Measurements from ENCODE around the gene TBX20.
"Not testable (repeated sequence)": the region's sequence is repeated elsewhere in the genome, so short reads cannot be mapped to it uniquely, and the experiment has no call there.

TBX20 gene

GRCh38 chr7:35206924-35207323 is 47.0 kb downstream of the TBX20 start:
- DNase-seq, result not testable (repeated sequence)

GRCh38 chr7:35204850-35205249 is 49.0 kb downstream of the TBX20 start:
- not testable (repeated sequence) for DNase-seq

GRCh38 chr7:35204031-35204430 is 49.9 kb downstream of the TBX20 start:
- not testable (repeated sequence) for DNase-seq

GRCh38 chr7:35202353-35202752 is 51.5 kb downstream of the TBX20 start:
- DNase-seq, result not testable (repeated sequence)

GRCh38 chr7:35200170-35200569 is 53.7 kb downstream of the TBX20 start:
- not testable (repeated sequence) for DNase-seq

GRCh38 chr7:35198370-35199140 is 55.3 kb downstream of the TBX20 start:
- not testable (repeated sequence) for DNase-seq

GRCh38 chr7:35191571-35191970 is 62.3 kb downstream of the TBX20 start:
- not testable (repeated sequence) for DNase-seq

- not testable (repeated sequence) for DNase-seq
These were observed 63.6 kb downstream of the TBX20 start for GRCh38 chr7:35190146-35190773.

GRCh38 chr7:35186751-35187150 is 67.1 kb downstream of the TBX20 start:
- DNase-seq, result not testable (repeated sequence)

GRCh38 chr7:35185908-35186731 is 67.8 kb downstream of the TBX20 start:
- DNase-seq, result no peak

- DNase-seq, result not testable (repeated sequence)
These were observed 68.4 kb downstream of the TBX20 start for GRCh38 chr7:35185578-35185907.

GRCh38 chr7:35184961-35185360 is 68.9 kb downstream of the TBX20 start:
- not testable (repeated sequence) for DNase-seq

GRCh38 chr7:35183873-35184503 is 69.9 kb downstream of the TBX20 start:
- DNase-seq, result not testable (repeated sequence)

- not testable (repeated sequence) for DNase-seq
These were observed 73.2 kb downstream of the TBX20 start for GRCh38 chr7:35180665-35181064.

- DNase-seq, result not testable (repeated sequence)
These were observed 80.7 kb downstream of the TBX20 start for GRCh38 chr7:35173176-35173575.

- DNase-seq, result not testable (repeated sequence)
These were observed 81.8 kb downstream of the TBX20 start for GRCh38 chr7:35172131-35172530.

GRCh38 chr7:35167658-35168057 is 86.2 kb downstream of the TBX20 start:
- not testable (repeated sequence) for DNase-seq

- not testable (repeated sequence) for DNase-seq
These were observed 86.7 kb downstream of the TBX20 start for GRCh38 chr7:35167158-35167557.

- DNase-seq, result not testable (repeated sequence)
These were observed 92.7 kb downstream of the TBX20 start for GRCh38 chr7:35161059-35161740.
